Mesendoderm (in vitro differentiated cells): ENCODE results near the gene ZGLP1. TPM values are rescaled to one million over a fixed set of nuclear protein-coding genes. Genes with fewer than 3 reads are reported as not detected.

Experiments
- DNase-seq: peaks from one replicate; pipeline ENCODE4 v3.0.0; 2013
- H2AK5ac ChIP-seq: 2 replicates; pipeline ENCODE4 v1.6.1; 2013; ENCODE audit warnings: low read length, inconsistent platforms
- H2BK120ac ChIP-seq: 2 replicates; pipeline ENCODE4 v1.6.1; 2013; ENCODE audit warnings: low read depth, mild to moderate bottlenecking, low read length, moderate library complexity, mixed read lengths
- H2BK15ac ChIP-seq: replicated peaks from 2 replicates; pipeline ENCODE4 v1.6.1; 2013; ENCODE audit warnings: low read depth, mild to moderate bottlenecking, moderate library complexity
- H2BK5ac ChIP-seq: 2 replicates; pipeline ENCODE4 v1.6.1; 2013; ENCODE audit warnings: low read length, inconsistent platforms
- H3K18ac ChIP-seq: 2 replicates; pipeline ENCODE4 v1.6.1; 2013; ENCODE audit warnings: mild to moderate bottlenecking, low read length, mixed read lengths
- H3K23ac ChIP-seq: one replicate; pipeline ENCODE4 v1.6.1; 2013; ENCODE audit warnings: low read length
- H3K27ac ChIP-seq: 2 replicates; pipeline ENCODE4 v1.5.1; 2013; ENCODE audit warnings: low read depth, mild to moderate bottlenecking, inconsistent platforms, low read length, moderate library complexity
- H3K27me3 ChIP-seq: 2 replicates; pipeline ENCODE4 v1.6.1; 2013; ENCODE audit warnings: low read length, control low read depth, mild to moderate bottlenecking, inconsistent platforms; ENCODE audit not compliant: insufficient read depth, poor library complexity
- H3K36me3 ChIP-seq: 2 replicates; pipeline ENCODE4 v1.6.1; 2013; ENCODE audit warnings: low read length, inconsistent platforms; ENCODE audit not compliant: control insufficient read depth, insufficient read depth
- H3K4ac ChIP-seq: one replicate; pipeline ENCODE4 v1.6.1; 2013; ENCODE audit warnings: low read depth, mild to moderate bottlenecking, low read length, moderate library complexity
- H3K4me1 ChIP-seq: 2 replicates; pipeline ENCODE4 v1.6.1; 2013; ENCODE audit warnings: low read depth, low read length, inconsistent platforms; ENCODE audit not compliant: control insufficient read depth
- H3K4me2 ChIP-seq: 2 replicates; pipeline ENCODE4 v1.6.1; 2013; ENCODE audit warnings: low read length
- H3K4me3 ChIP-seq: 2 replicates; pipeline ENCODE4 v1.5.1; 2013; ENCODE audit warnings: mild to moderate bottlenecking, low read length
- H3K56ac ChIP-seq: one replicate; pipeline ENCODE4 v1.6.1; 2013; ENCODE audit warnings: low read length
- H3K79me1 ChIP-seq: 2 replicates; pipeline ENCODE4 v1.6.1; 2013; ENCODE audit warnings: low read length, inconsistent platforms
- H3K79me2 ChIP-seq: 2 replicates; pipeline ENCODE4 v1.6.1; 2013; ENCODE audit warnings: mild to moderate bottlenecking, low read length; ENCODE audit not compliant: control insufficient read depth, insufficient read depth
- H3K9ac ChIP-seq: 2 replicates; pipeline ENCODE4 v1.6.1; 2013; ENCODE audit warnings: low read length, inconsistent platforms
- H4K5ac ChIP-seq: one replicate; pipeline ENCODE4 v1.6.1; 2013; ENCODE audit warnings: low read length
- H4K8ac ChIP-seq: one replicate; pipeline ENCODE4 v1.6.1; 2013; ENCODE audit warnings: low read depth, mild to moderate bottlenecking, control low read depth, low read length, moderate library complexity
- WGBS: extraction: QIAGEN DNeasy Blood & Tissue Kit; methylation state at CpG from one replicate; pipeline ENCODE4 v1.1.7; 2013; ENCODE audit warnings: low lambda C conversion rate, missing lambda C conversion rate; ENCODE audit not compliant: insufficient coverage; ENCODE audit errors: extremely low coverage; 5-methylcytosine and 5-hydroxymethylcytosine counted together
- small RNA-seq: library from polyadenylated mRNA; stranded (forward); fragments of <200 nt; extraction: miRNeasy Mini kit (QIAGEN cat#:217004); gene quantifications from one replicate; pipeline ENCODE3, GENCODE V24; 2013; ENCODE audit not compliant: insufficient read depth

ZGLP1 gene

DNA sequence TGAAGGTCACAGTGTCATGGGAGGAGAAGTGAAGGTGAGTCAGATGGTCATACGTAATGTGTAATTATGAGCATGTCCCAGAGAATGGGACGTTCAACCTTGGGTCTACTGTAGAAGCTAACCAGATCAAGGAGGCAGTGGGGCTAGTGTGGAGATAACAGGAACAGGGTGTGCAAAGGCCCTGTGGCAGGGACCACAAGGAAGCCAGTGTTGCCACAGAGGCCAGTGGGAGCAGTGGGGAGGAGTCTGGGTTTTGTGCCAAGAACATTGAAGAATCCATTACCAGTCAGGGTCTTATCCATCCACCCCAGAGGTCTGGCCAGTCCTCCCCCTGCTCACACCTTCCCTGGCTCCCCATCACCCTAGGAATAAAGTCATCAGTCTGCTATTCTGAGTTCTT is 54.3 kb downstream of the ZGLP1 start:
- Histone ChIP-seq H3K27me3 (no peaks in the 10 kb centered on the region), H3K23ac (no peak overlapping the region), H3K27ac (no peak overlapping the region), H3K79me1 (peaks cover 4% of the 10 kb centered on the region), H3K4me2 (no peak overlapping the region), H3K56ac (no peak overlapping the region), H3K4me1 (no peaks in the 10 kb centered on the region), H3K4ac (no peak overlapping the region), H3K36me3 (peaks cover 5% of the 10 kb centered on the region), H3K18ac (no peak overlapping the region), H2BK5ac (no peak overlapping the region), H2AK5ac (no peak overlapping the region), H2BK120ac (no peak overlapping the region), H3K4me3 (no peak overlapping the region), H4K8ac (no peak overlapping the region), H3K79me2 (peaks cover 4% of the 10 kb centered on the region), H2BK15ac (no peak overlapping the region), H4K5ac (no peak overlapping the region), H3K9ac (no peak overlapping the region)
- DNase-seq, result no peak
- no CpG with 5 or more reads among the region's 2 CpGs for WGBS

Small RNA genes lying within 50 kb of the gene (small RNA-seq; reads per million reads assigned to genes)
- not detected for gene AC011511.1
- gene AC011511.4, result not detected
